NCI-H1048 (cell line): ENCODE data around the gene NRG3.

Experiments used
- DNase-seq: peaks from one replicate; lab custom pipeline; 2025; lab: John Stamatoyannopoulos, UW

Gene NRG3

GRCh38 chr10:82092111-82092510, 217.1 kb downstream of the NRG3 start:
- DNase-seq = no peak

GRCh38 chr10:82124713-82125112, 249.7 kb downstream of the NRG3 start:
- no peak for DNase-seq

- no peak for DNase-seq
These were observed 253.5 kb downstream of the NRG3 start for GRCh38 chr10:82128527-82128926.

GRCh38 chr10:82136103-82136502, 261.1 kb downstream of the NRG3 start:
- DNase-seq = no peak

GRCh38 chr10:82144153-82144552, 269.2 kb downstream of the NRG3 start:
- DNase-seq = no peak

- no peak for DNase-seq
These were observed 273.8 kb downstream of the NRG3 start for GRCh38 chr10:82148764-82149163.

GRCh38 chr10:82149674-82150073, 274.7 kb downstream of the NRG3 start:
- no peak for DNase-seq

GRCh38 chr10:82150123-82150900, 275.3 kb downstream of the NRG3 start:
- DNase-seq = peak; percentile 15

GRCh38 chr10:82160307-82160706, 285.3 kb downstream of the NRG3 start:
- no peak for DNase-seq

GRCh38 chr10:82161264-82161663, 286.3 kb downstream of the NRG3 start:
- no peak for DNase-seq

- DNase-seq = no peak
These were observed 287.7 kb downstream of the NRG3 start for GRCh38 chr10:82162549-82163195.

GRCh38 chr10:82171899-82172298, 296.9 kb downstream of the NRG3 start:
- DNase-seq = no peak

GRCh38 chr10:82176587-82176986, 301.6 kb downstream of the NRG3 start:
- no peak for DNase-seq

- no peak for DNase-seq
These were observed 315.7 kb downstream of the NRG3 start for GRCh38 chr10:82190432-82191260.

- DNase-seq = no peak
These were observed 316.7 kb downstream of the NRG3 start for GRCh38 chr10:82191653-82192052.

GRCh38 chr10:82192665-82193064, 317.7 kb downstream of the NRG3 start:
- no peak for DNase-seq

GRCh38 chr10:82194419-82194818, 319.4 kb downstream of the NRG3 start:
- no peak for DNase-seq

GRCh38 chr10:82206831-82207230, 331.8 kb downstream of the NRG3 start:
- no peak for DNase-seq

GRCh38 chr10:82208726-82209125, 333.7 kb downstream of the NRG3 start:
- no peak for DNase-seq

- no peak for DNase-seq
These were observed 335.3 kb downstream of the NRG3 start for GRCh38 chr10:82210331-82210730.

- no peak for DNase-seq
These were observed 336.4 kb downstream of the NRG3 start for GRCh38 chr10:82211346-82211745.

- no peak for DNase-seq
These were observed 337.8 kb downstream of the NRG3 start for GRCh38 chr10:82212753-82213152.

- DNase-seq = no peak
These were observed 338.8 kb downstream of the NRG3 start for GRCh38 chr10:82213784-82214183.
